GM12878 (cell line): ENCODE data around the gene NBEA. TPM values are rescaled to one million over a fixed set of nuclear protein-coding genes. Genes with fewer than 3 reads are reported as not detected.

ENCODE experiments used
- ATAC-seq: fragments of 200-7000 bp; cut with Tn5 transposase; 3 replicates; pipeline ENCODE4 v1.9.1; 2020; ENCODE audit warnings: mild to moderate bottlenecking, moderate library complexity
- BruUV-seq: library from RNA; stranded (reverse); fragments of 400-500 nt; replicated peaks from 2 replicates; lab custom pipeline; 2021; lab: Mats Ljungman, UMichigan
- CTCF ChIA-PET: fragments of 300-600 bp; sonication (Branson Sonifier 250); formaldehyde crosslinking; extraction: SDS; loops from one replicate; lab custom pipeline; 2021; ENCODE audit warnings: inconsistent platforms; lab: Yijun Ruan, JAX
- POLR2A ChIA-PET: fragments of 350-600 bp; formaldehyde crosslinking; extraction: SDS; loops from one replicate; lab custom pipeline; 2021; ENCODE audit warnings: inconsistent platforms; lab: Charles Lee
- RAD21 ChIA-PET: fragments of 300-600 bp; sonication (Branson Sonifier 250); formaldehyde crosslinking; loops from one replicate; lab custom pipeline; 2023; ENCODE audit warnings: antibody characterized with exemption; ENCODE audit not compliant: unreplicated experiment; lab: Charles Lee
- SMC1A ChIA-PET: fragments of 300-600 bp; sonication (Branson Sonifier 250); formaldehyde crosslinking; loops from one replicate; lab custom pipeline; 2023; ENCODE audit not compliant: unreplicated experiment, uncharacterized antibody; lab: Charles Lee
- DNase-seq: peaks from one replicate; pipeline ENCODE4 v3.0.0-alpha.2; 2011; ENCODE audit warnings: low read depth, low spot score
- FAIRE-seq: peaks from 3 replicates; lab custom pipeline; 2011; peaks lifted over from hg19 to GRCh38; lab: Jason Lieb, UNC
- H2AFZ ChIP-seq: 2 replicates; pipeline ENCODE4 v1.6.0; 2011; ENCODE audit warnings: low read depth, low read length, control low read depth; ENCODE audit not compliant: control insufficient read depth
- H3K27ac ChIP-seq: 2 replicates; pipeline ENCODE4 v1.5.1; 2011; ENCODE audit warnings: control low read depth; ENCODE audit not compliant: control insufficient read depth, insufficient read depth
- H3K27me3 ChIP-seq, 2 experiments: replicated peaks in 1 of 2; 2 replicates each; pipeline versions ENCODE4 v1.6.0 to v1.6.1; 2011; ENCODE audit warnings: low read length in 1 of 2; ENCODE audit not compliant: control insufficient read depth in 2 of 2, insufficient read depth in 2 of 2
- H3K36me3 ChIP-seq, 2 experiments: 2 replicates each; pipeline ENCODE4 v1.5.1; 2011; ENCODE audit warnings: low read length in 1 of 2; ENCODE audit not compliant: control insufficient read depth in 2 of 2, insufficient read depth in 2 of 2
- H3K4me1 ChIP-seq: 2 replicates; pipeline ENCODE4 v1.6.1; 2011; ENCODE audit warnings: mild to moderate bottlenecking, low read length, moderate library complexity, mixed read lengths; ENCODE audit not compliant: control insufficient read depth, insufficient read depth
- H3K4me2 ChIP-seq: 2 replicates; pipeline ENCODE4 v1.6.0; 2011; ENCODE audit warnings: control low read depth; ENCODE audit not compliant: control insufficient read depth, insufficient read depth
- H3K4me3 ChIP-seq: fragments of 200-600 bp; sonication (generic); 2 replicates; pipeline ENCODE4 v1.5.1; 2016
- H3K79me2 ChIP-seq: 2 replicates; pipeline ENCODE4 v1.6.0; 2011; ENCODE audit warnings: low read length; ENCODE audit not compliant: control insufficient read depth, insufficient read depth
- H3K9ac ChIP-seq: 2 replicates; pipeline ENCODE4 v1.8.0; 2011; ENCODE audit warnings: low read length, control low read depth, mixed read lengths; ENCODE audit not compliant: control insufficient read depth, insufficient read depth
- H3K9me3 ChIP-seq: replicated peaks from 3 replicates; pipeline ENCODE4 v1.5.1; 2011; ENCODE audit warnings: mild to moderate bottlenecking, low read length; ENCODE audit not compliant: control insufficient read depth, insufficient read depth
- H4K20me1 ChIP-seq: 2 replicates; pipeline ENCODE4 v1.6.0; 2011; ENCODE audit not compliant: control insufficient read depth, insufficient read depth
- ASH2L ChIP-seq: fragments of 300-600, 200-600 bp; sonication (generic); IDR thresholded peaks from 2 replicates; pipeline ENCODE4 v1.6.1; 2017; ENCODE audit warnings: low read depth, mild to moderate bottlenecking, borderline replicate concordance
- FOXM1 ChIP-seq: IDR thresholded peaks from 2 replicates; pipeline ENCODE4 v1.6.1; 2012; ENCODE audit warnings: low read depth, mild to moderate bottlenecking, inconsistent platforms, low read length, moderate library complexity
- MXI1 ChIP-seq: fragments of 150-350 bp; IDR thresholded peaks from 2 replicates; pipeline ENCODE4 v1.6.1; 2011; ENCODE audit warnings: low read depth, mild to moderate bottlenecking, inconsistent platforms, low read length, improper control_type of control experiment
- POLR2AphosphoS2 ChIP-seq: IDR thresholded peaks from 2 replicates; pipeline ENCODE4 v1.6.1; 2011; ENCODE audit warnings: low read depth, mild to moderate bottlenecking, low read length, improper control_type of control experiment, moderate library complexity
- RB1 ChIP-seq: fragments of 450-650 bp; formaldehyde crosslinking; IDR thresholded peaks from 2 replicates; pipeline ENCODE4 v1.6.1; 2017; ENCODE audit warnings: mild to moderate bottlenecking, borderline replicate concordance
- STAT1 ChIP-seq: fragments of 450-650 bp; conservative IDR thresholded peaks from 2 replicates; pipeline ENCODE4 v1.6.1; 2014; ENCODE audit warnings: antibody characterized with exemption, mild to moderate bottlenecking
- ZNF217 ChIP-seq: fragments of 450-650 bp; IDR thresholded peaks from 2 replicates; pipeline ENCODE4 v1.6.1; 2017; ENCODE audit warnings: antibody characterized with exemption, mild to moderate bottlenecking
- ZNF24 ChIP-seq: fragments of 450-650 bp; IDR thresholded peaks from 2 replicates; pipeline ENCODE4 v1.6.1; 2017; ENCODE audit warnings: antibody characterized with exemption, mild to moderate bottlenecking
- WGBS: methylation state at CpG from one replicate; pipeline ENCODE4 v1.1.6; 2016; ENCODE audit warnings: low lambda C conversion rate; ENCODE audit not compliant: insufficient replicate concordance, insufficient coverage; ENCODE audit errors: missing lambda C conversion rate; 5-methylcytosine and 5-hydroxymethylcytosine counted together
- in situ Hi-C: fragments of 300-500 bp; cut with MboI; formaldehyde crosslinking; loops from 9 replicates; pipeline ENCODE4 v1.14.3; 2018; ENCODE audit warnings: mixed read lengths
- intact Hi-C: fragments of 100-400 bp; cut with micrococcal nuclease; formaldehyde crosslinking; loops from one replicate; pipeline ENCODE4 v1.14.2; 2022; ENCODE audit not compliant: unreplicated experiment
- polyA plus RNA-seq, 11 experiments: library from polyadenylated mRNA; depleted of rRNA in 4 of 11; unstranded in 6 of 11; stranded (reverse) in 5 of 11; fragments of >200 nt; fragmentation: Nextera tagmentation in 4 of 11; fragmentation: Illumina TruSeq in 1 of 11; extraction: Ambion mirVana in 4 of 11; extraction: Trizol in 1 of 11; gene quantifications; 1 replicate in 1 of 11; 2 replicates in 10 of 11; pipeline versions ENCODE4 v1.2.1 to v1.2.3, GENCODE V29; 2011 to 2016; ENCODE audit warnings: inconsistent platforms in 2 of 11, missing spikeins in 2 of 11, low read depth in 1 of 11
- total RNA-seq, 4 experiments: library from RNA; depleted of rRNA in 3 of 4; stranded (reverse); fragments of >200 nt in 3 of 4; fragmentation: Illumina TruSeq in 1 of 4; extraction: Trizol in 1 of 4; gene quantifications; 2 replicates each; pipeline versions ENCODE4 v1.2.1 to v1.2.3, GENCODE V29; 2013 to 2021

Gene NBEA
- total and polyA plus RNA-seq, 10 of the 15 experiments (the other 5 are each of a cell fraction or from before 2014, with no cell fraction given), result 0.23 to 3.6 (median 0.55) TPM

DNA sequence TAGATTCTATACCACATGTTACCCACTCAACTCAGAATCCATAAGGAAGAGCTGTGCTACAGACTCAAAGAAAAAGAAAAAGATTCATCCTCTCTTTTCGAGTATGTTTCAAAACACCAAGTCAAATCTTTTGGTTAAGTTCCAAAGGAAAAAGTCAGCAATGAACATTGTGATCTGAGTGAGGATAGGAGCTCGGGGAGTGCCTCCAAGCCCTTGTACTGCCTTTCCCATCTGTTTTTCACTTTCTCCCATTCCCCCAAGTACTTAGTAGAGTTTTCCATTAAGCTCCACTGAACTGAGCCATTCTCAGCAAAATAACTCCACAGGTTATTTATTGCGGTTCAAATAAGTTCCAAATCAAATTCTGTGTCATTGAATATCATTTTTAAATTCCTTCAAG, 582.1 kb downstream of the NBEA start:
- RAD21 ChIA-PET, result no interaction called here
- no peak overlapping the region for H2AFZ ChIP-seq
- in situ Hi-C loops, result no loop called here

DNA sequence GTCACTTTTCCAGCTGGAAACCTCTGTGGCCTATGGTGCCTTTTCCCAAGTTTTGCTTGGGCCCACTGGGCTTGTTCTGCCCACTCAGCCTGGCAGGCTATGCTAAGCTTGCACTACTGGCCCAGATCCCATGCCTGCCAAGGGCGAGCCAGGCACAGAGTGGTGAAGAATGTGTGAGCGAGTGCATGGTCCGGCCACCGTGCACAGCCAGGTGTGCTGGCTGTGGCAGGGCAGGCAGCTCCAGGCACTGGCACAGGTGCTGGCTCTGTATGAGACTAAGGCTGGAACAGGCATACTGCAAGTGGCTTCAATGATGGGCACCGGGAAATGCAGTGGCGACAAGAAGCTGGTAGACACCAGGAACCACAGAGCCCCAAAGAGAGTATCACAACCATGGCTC, 584.5 kb downstream of the NBEA start:
- Histone ChIP-seq H3K27ac (no peak overlapping the region), H3K4me3 (no peak overlapping the region), H4K20me1 (no peaks in the 10 kb centered on the region), H3K36me3 (no peaks in the 10 kb centered on the region), H3K9ac (no peak overlapping the region), H3K4me1 (no peaks in the 10 kb centered on the region), H3K79me2 (no peaks in the 10 kb centered on the region), H2AFZ (no peak overlapping the region), H3K9me3 (no peaks in the 10 kb centered on the region), H3K27me3 (no peaks in the 10 kb centered on the region), H3K4me2 (no peak overlapping the region)
- ChIA-PET SMC1A (no interaction called here), RAD21 (interaction anchor here (0.5 kb wide), 1 partner anchor 97 kb away, joined by 3 read pairs; no protein-coding TSS in a partner anchor), CTCF (no interaction called here), POLR2A (no interaction called here)
- ATAC-seq (no peak), FAIRE-seq (no peak), DNase-seq (no peak)
- BruUV-seq, result no TSS peak
- in situ Hi-C loops (no loop called here), intact Hi-C loops (no loop called here)
- TF ChIP-seq RB1 (no peak), MXI1 (no peak), FOXM1 (no peak), ZNF217 (no peak), POLR2AphosphoS2 (no peak), ZNF24 (no peak), STAT1 (no peak)
- WGBS, result 68% methylated on average over 6 of the region's 6 CpGs

More for the DNA sequence above, 582.1 kb downstream of the NBEA start:
- Histone ChIP-seq H3K4me3 (no peak overlapping the region), H3K36me3 (no peaks in the 10 kb centered on the region), H3K9ac (no peak overlapping the region), H3K4me1 (no peaks in the 10 kb centered on the region), H3K79me2 (no peaks in the 10 kb centered on the region), H3K9me3 (no peaks in the 10 kb centered on the region), H3K4me2 (no peak overlapping the region), H3K27me3 (no peaks in the 10 kb centered on the region), H4K20me1 (no peaks in the 10 kb centered on the region), H3K27ac (no peak overlapping the region)
- BruUV-seq, result no TSS peak
- DNase-seq (no peak), ATAC-seq (no peak), FAIRE-seq (no peak)
- ChIA-PET CTCF (no interaction called here), POLR2A (no interaction called here), SMC1A (interaction anchor here (0.6 to 1.4 kb wide), 2 partner anchors 12 to 756 kb away, joined by 3 to 4 read pairs; no protein-coding TSS in a partner anchor)
- 0% methylated on average over 3 of the region's 3 CpGs for WGBS
- intact Hi-C loops, result no loop called here
- TF ChIP-seq ASH2L, result no peak
